ENCODE measurements around the gene SLIRP. TPM values are rescaled to one million over a fixed set of nuclear protein-coding genes. Genes with fewer than 3 reads are reported as not detected.
"Not testable (repeated sequence)": the region's sequence is repeated elsewhere in the genome, so short reads cannot be mapped to it uniquely, and the experiment has no call there.

Gene SLIRP
- total and polyA plus RNA-seq, 2 experiments from 2014 or later: 386 to 662 TPM

- Histone ChIP-seq H3K27me3 (no peaks in the 10 kb centered on the region), H3K36me3 (peaks cover 34% of the 10 kb centered on the region), H3K27ac (no peak overlapping the region), H3K4me3 (no peak overlapping the region), H3K9me3 (ENCODE audit: low read depth) (no peaks in the 10 kb centered on the region), H3K4me1 (ENCODE audit: low read depth) (no peaks in the 10 kb centered on the region)
- DNase-seq (ENCODE audit: low read depth in 1 of 2, low spot score in 1 of 2): no peak
- TF ChIP-seq, protein P1, sequence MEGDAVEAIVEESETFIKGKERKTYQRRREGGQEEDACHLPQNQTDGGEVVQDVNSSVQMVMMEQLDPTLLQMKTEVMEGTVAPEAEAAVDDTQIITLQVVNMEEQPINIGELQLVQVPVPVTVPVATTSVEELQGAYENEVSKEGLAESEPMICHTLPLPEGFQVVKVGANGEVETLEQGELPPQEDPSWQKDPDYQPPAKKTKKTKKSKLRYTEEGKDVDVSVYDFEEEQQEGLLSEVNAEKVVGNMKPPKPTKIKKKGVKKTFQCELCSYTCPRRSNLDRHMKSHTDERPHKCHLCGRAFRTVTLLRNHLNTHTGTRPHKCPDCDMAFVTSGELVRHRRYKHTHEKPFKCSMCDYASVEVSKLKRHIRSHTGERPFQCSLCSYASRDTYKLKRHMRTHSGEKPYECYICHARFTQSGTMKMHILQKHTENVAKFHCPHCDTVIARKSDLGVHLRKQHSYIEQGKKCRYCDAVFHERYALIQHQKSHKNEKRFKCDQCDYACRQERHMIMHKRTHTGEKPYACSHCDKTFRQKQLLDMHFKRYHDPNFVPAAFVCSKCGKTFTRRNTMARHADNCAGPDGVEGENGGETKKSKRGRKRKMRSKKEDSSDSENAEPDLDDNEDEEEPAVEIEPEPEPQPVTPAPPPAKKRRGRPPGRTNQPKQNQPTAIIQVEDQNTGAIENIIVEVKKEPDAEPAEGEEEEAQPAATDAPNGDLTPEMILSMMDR (IDR thresholded peaks at IDR 0.05; ENCODE audit: low read depth, low read length): no peak
These were observed 33.5 kb downstream of the SLIRP start for GRCh38 chr14:77741438-77741837.

DNA sequence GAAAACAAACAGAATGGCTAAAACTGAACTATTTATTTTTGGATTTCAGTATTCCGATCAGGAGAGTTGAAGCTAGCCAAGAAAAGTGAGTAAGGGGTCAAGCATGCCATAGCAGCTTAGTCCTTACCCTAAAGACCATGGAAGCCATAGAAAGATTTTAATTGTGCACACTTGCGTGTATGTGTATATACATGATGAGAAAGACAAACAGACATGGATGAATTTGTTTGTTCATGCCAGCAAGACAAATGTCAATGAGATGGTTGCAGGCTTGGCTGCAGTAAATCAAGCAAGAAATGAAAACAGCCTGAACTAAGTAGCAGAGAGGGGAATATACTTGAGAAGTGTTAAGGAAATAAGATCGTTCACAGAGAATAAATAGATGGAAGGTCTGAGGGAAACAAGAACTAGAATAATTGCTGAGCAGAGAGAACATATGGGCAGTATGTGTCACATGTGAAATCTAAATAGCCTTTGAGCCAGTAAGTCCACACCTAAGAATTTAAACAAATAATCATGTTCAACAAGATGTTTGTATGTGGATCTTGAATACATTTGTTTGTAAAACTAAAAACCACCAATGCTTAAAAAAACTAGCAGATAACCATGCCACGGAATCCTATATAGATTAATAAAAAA lies 38.3 kb downstream of the SLIRP start:
- no peak overlapping the region for H3K27ac ChIP-seq
- H3K36me3 ChIP-seq: peaks cover 33% of the 10 kb centered on the region
- DNase-seq (ENCODE audit: low read depth in 1 of 2, low spot score in 1 of 2): no peak
- TF ChIP-seq, protein P1 (IDR thresholded peaks at IDR 0.05; ENCODE audit: low read depth, low read length): no peak
- H3K9me3 ChIP-seq (ENCODE audit: low read depth): no peaks in the 10 kb centered on the region
- no peaks in the 10 kb centered on the region for H3K27me3 ChIP-seq
- no peaks in the 10 kb centered on the region for H3K4me1 ChIP-seq (ENCODE audit: low read depth)
- H3K4me3 ChIP-seq: no peak overlapping the region

DNA sequence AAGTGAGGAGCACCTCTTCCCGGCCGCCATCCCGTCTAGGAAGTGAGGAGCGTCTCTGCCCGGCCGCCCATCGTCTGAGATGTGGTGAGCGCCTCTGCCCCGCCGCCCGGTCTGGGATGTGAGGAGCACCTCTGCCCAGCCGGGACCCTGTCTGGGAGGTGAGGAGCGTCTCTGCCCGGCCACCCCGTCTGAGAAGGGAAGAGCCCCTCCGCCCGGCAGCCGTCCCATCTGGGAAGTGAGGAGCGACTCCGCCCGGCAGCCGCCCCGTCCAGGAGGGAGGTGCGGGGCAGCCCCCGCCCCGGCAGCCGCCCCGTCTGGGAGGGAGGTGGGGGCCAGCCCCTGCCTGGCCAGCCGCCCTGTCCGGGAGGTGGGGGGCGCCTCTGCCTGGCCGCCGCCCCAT lies 39.5 kb downstream of the SLIRP start:
- DNase-seq (ENCODE audit: low read depth in 1 of 2, low spot score in 1 of 2): not testable (repeated sequence)

GRCh38 chr14:77752266-77752665 lies 44.4 kb downstream of the SLIRP start:
- Histone ChIP-seq H3K4me3 (no peak overlapping the region), H3K36me3 (peaks cover 39% of the 10 kb centered on the region), H3K27me3 (no peaks in the 10 kb centered on the region), H3K27ac (no peak overlapping the region), H3K9me3 (ENCODE audit: low read depth) (no peaks in the 10 kb centered on the region), H3K4me1 (ENCODE audit: low read depth) (peaks cover 10% of the 10 kb centered on the region)
- TF ChIP-seq, protein P1 (IDR thresholded peaks at IDR 0.05; ENCODE audit: low read depth, low read length): no peak
- no peak for DNase-seq (ENCODE audit: low read depth in 1 of 2, low spot score in 1 of 2)

More for the DNA sequence above, 39.5 kb downstream of the SLIRP start:
- H3K4me1 ChIP-seq (ENCODE audit: low read depth); H3K27ac ChIP-seq; H3K4me3 ChIP-seq; H3K27me3 ChIP-seq; H3K9me3 ChIP-seq (ENCODE audit: low read depth): not testable (repeated sequence)
- peaks cover 38% of the 10 kb centered on the region for H3K36me3 ChIP-seq

GRCh38 chr14:77752799-77753516 lies 45.1 kb downstream of the SLIRP start:
- Histone ChIP-seq H3K36me3 (peaks cover 39% of the 10 kb centered on the region), H3K4me1 (ENCODE audit: low read depth) (peaks cover 10% of the 10 kb centered on the region), H3K27me3 (no peaks in the 10 kb centered on the region), H3K9me3 (ENCODE audit: low read depth) (no peaks in the 10 kb centered on the region), H3K27ac (no peak overlapping the region), H3K4me3 (no peak overlapping the region)
- peak in 1 of 2 donors; percentile 78 for DNase-seq (ENCODE audit: low read depth in 1 of 2, low spot score in 1 of 2)
- TF ChIP-seq, protein P1 (IDR thresholded peaks at IDR 0.05; ENCODE audit: low read depth, low read length): no peak

Data from cardiac muscle cell (in vitro differentiated cells and primary cell).